HCT116 (cell line): Measurements from ENCODE around the gene HSF4. TPM values are rescaled to one million over a fixed set of nuclear protein-coding genes. Genes with fewer than 3 reads are reported as not detected.

ENCODE experiments used
- ATAC-seq: fragments of 200-7000 bp; cut with Tn5 transposase; 2 replicates; pipeline ENCODE4 v1.9.1; 2020; ENCODE audit warnings: mild to moderate bottlenecking, moderate library complexity
- BruUV-seq: library from RNA; stranded (reverse); fragments of 400-500 nt; replicated peaks from 2 replicates; lab custom pipeline; 2021; lab: Mats Ljungman, UMichigan
- CTCF ChIA-PET: fragments of 300-600 bp; sonication (Branson Sonifier 250); formaldehyde crosslinking; loops from one replicate; lab custom pipeline; 2021; ENCODE audit warnings: antibody characterized with exemption; lab: Charles Lee
- POLR2A ChIA-PET: fragments of 300-600, 350-600 bp; sonication (Branson Sonifier 250); formaldehyde crosslinking; loops from one replicate; lab custom pipeline; 2021; ENCODE audit warnings: antibody characterized with exemption; lab: Charles Lee
- RAD21 ChIA-PET, 2 experiments: fragments of 300-600 bp; sonication (Branson Sonifier 250); formaldehyde crosslinking; loops; one replicate each; lab custom pipeline; 2023; ENCODE audit warnings: low total read pairs in 2 of 2; ENCODE audit not compliant: uncharacterized antibody in 2 of 2, unreplicated experiment in 2 of 2, low non-redundant PET in 1 of 2; lab: Charles Lee
- DNase-seq: peaks from one replicate; pipeline ENCODE4 v3.0.0-alpha.2; 2010; ENCODE audit warnings: low read depth, low spot score
- H2AFZ ChIP-seq: fragments of 200-600 bp; shearing (Covaris generic), sonication (generic); 2 replicates; pipeline ENCODE4 v1.6.1; 2017; ENCODE audit warnings: low read depth, mixed run types, mixed read lengths, antibody characterized with exemption, low read length; ENCODE audit not compliant: poor library complexity, severe bottlenecking
- H3K27ac ChIP-seq: 2 replicates; pipeline ENCODE4 v1.5.1; 2012; ENCODE audit warnings: low read depth, low read length
- H3K27me3 ChIP-seq: fragments of 200-600 bp; sonication (generic); 2 replicates; pipeline ENCODE4 v1.6.1; 2016; ENCODE audit warnings: mixed run types, low read length, mixed read lengths; ENCODE audit not compliant: insufficient read depth
- H3K36me3 ChIP-seq, 2 experiments: fragments of 200-500 bp in 1 of 2; fragments of 200-600 bp in 1 of 2; sonication (Bioruptor generic) in 1 of 2; sonication (generic) in 1 of 2; 2 replicates each; pipeline versions ENCODE4 v1.5.1 to v1.6.1; 2014 to 2016; ENCODE audit warnings: low read length in 2 of 2, inconsistent platforms in 1 of 2, mixed read lengths in 1 of 2, mixed run types in 1 of 2; ENCODE audit not compliant: insufficient read depth in 2 of 2, control insufficient read depth in 1 of 2
- H3K4me1 ChIP-seq, 2 experiments: fragments of 200-600 bp in 1 of 2; sonication (generic) in 1 of 2; 2 replicates each; pipeline versions ENCODE4 v1.5.1 to v1.6.1; 2012 to 2017; ENCODE audit warnings: low read length in 2 of 2, inconsistent platforms in 1 of 2, mild to moderate bottlenecking in 1 of 2, mixed read lengths in 1 of 2, mixed run types in 1 of 2, moderate library complexity in 1 of 2; ENCODE audit not compliant: insufficient read depth in 2 of 2, control insufficient read depth in 1 of 2
- H3K4me2 ChIP-seq: fragments of 200-600 bp; sonication (generic); 2 replicates; pipeline ENCODE4 v1.6.1; 2017; ENCODE audit warnings: mixed run types, low read length, mixed read lengths
- H3K4me3 ChIP-seq, 2 experiments: fragments of 200-600 bp in 1 of 2; sonication (generic) in 1 of 2; replicated peaks in 1 of 2; 2 replicates each; pipeline ENCODE4 v1.5.1; 2011 to 2016; ENCODE audit warnings: low read length in 2 of 2, control low read depth in 1 of 2, low read depth in 1 of 2, mild to moderate bottlenecking in 1 of 2, mixed read lengths in 1 of 2, mixed run types in 1 of 2
- H3K79me2 ChIP-seq: fragments of 200-600 bp; sonication (generic); 2 replicates; pipeline ENCODE4 v1.6.1; 2017; ENCODE audit warnings: mild to moderate bottlenecking, mixed run types, low read length, moderate library complexity, mixed read lengths; ENCODE audit not compliant: insufficient read depth
- H3K9ac ChIP-seq: fragments of 200-600 bp; sonication (generic); 2 replicates; pipeline ENCODE4 v1.6.1; 2016; ENCODE audit warnings: low read length, mixed read lengths
- H3K9me2 ChIP-seq: fragments of 200-600 bp; sonication (generic), shearing (Covaris generic); 2 replicates; pipeline ENCODE4 v1.6.1; 2017; ENCODE audit warnings: mixed run types, mild to moderate bottlenecking, moderate library complexity; ENCODE audit not compliant: insufficient read depth
- H3K9me3 ChIP-seq, 2 experiments: fragments of 200-500 bp in 1 of 2; fragments of 200-600 bp in 1 of 2; sonication (Bioruptor generic) in 1 of 2; sonication (generic) in 1 of 2; 2 replicates each; pipeline ENCODE4 v1.6.1; 2014 to 2017; ENCODE audit warnings: low read length in 2 of 2, mixed read lengths in 2 of 2, inconsistent platforms in 1 of 2, low read depth in 1 of 2, mild to moderate bottlenecking in 1 of 2, mixed run types in 1 of 2, moderate library complexity in 1 of 2; ENCODE audit not compliant: control insufficient read depth in 1 of 2, insufficient read depth in 1 of 2
- H4K20me1 ChIP-seq: fragments of 200-600 bp; sonication (generic), shearing (Covaris generic); 2 replicates; pipeline ENCODE4 v1.6.1; 2017; ENCODE audit warnings: mixed run types, mild to moderate bottlenecking, moderate library complexity; ENCODE audit not compliant: insufficient read depth
- ATF3 ChIP-seq: IDR thresholded peaks from 2 replicates; pipeline ENCODE4 v1.6.1; 2012
- CBX3 ChIP-seq: IDR thresholded peaks from 2 replicates; pipeline ENCODE4 v1.6.1; 2012; ENCODE audit warnings: low read depth
- CEBPB ChIP-seq: IDR thresholded peaks from 2 replicates; pipeline ENCODE4 v1.6.1; 2012; ENCODE audit warnings: low read depth
- ELF1 ChIP-seq: IDR thresholded peaks from 2 replicates; pipeline ENCODE4 v1.6.1; 2012; ENCODE audit warnings: low read depth, borderline replicate concordance
- EZH2 ChIP-seq: fragments of 200-600 bp; sonication (generic); IDR thresholded peaks from 2 replicates; pipeline ENCODE4 v1.6.1; 2017; ENCODE audit warnings: antibody characterized with exemption, mixed run types
- JUND ChIP-seq: IDR thresholded peaks from 2 replicates; pipeline ENCODE4 v1.6.1; 2012
- MAX ChIP-seq: IDR thresholded peaks from 2 replicates; pipeline ENCODE4 v1.6.1; 2012
- POLR2A ChIP-seq: IDR thresholded peaks from 2 replicates; pipeline ENCODE4 v1.7.0; 2011; ENCODE audit warnings: borderline replicate concordance; ENCODE audit not compliant: insufficient read depth, insufficient read length; ENCODE audit errors: extremely low read depth
- SP1 ChIP-seq: IDR thresholded peaks from 2 replicates; pipeline ENCODE4 v1.6.1; 2012; ENCODE audit warnings: low read depth
- SRF ChIP-seq: IDR thresholded peaks from 2 replicates; pipeline ENCODE4 v1.6.1; 2012; ENCODE audit warnings: low read depth
- TCF7L2 ChIP-seq: IDR thresholded peaks from 2 replicates; pipeline ENCODE4 v1.7.0; 2011; ENCODE audit warnings: borderline replicate concordance, inconsistent platforms; ENCODE audit not compliant: insufficient read depth, insufficient read length; ENCODE audit errors: extremely low read depth
- ZFX ChIP-seq: fragments of 450-650 bp; IDR thresholded peaks from 2 replicates; pipeline ENCODE4 v1.6.1; 2017
- intact Hi-C: fragments of 100-400 bp; cut with micrococcal nuclease; formaldehyde crosslinking; loops from 2 replicates; pipeline ENCODE4 v1.10.0; 2022
- total RNA-seq: library from RNA; stranded (reverse); gene quantifications from one replicate; pipeline ENCODE4 v1.2.1, GENCODE V29; 2021; ENCODE audit not compliant: unreplicated experiment
- TF ChIP-seq, protein P1 (sequence below): IDR thresholded peaks from 2 replicates; pipeline ENCODE4 v1.6.1; 2012; ENCODE audit warnings: low read depth
- TF ChIP-seq, protein P2 (sequence below), 3 experiments: fragments of 200-600 bp in 1 of 3; sonication (generic) in 1 of 3; IDR thresholded peaks in 2 of 3; conservative IDR thresholded peaks in 1 of 3; 2 replicates each; pipeline ENCODE4 v1.5.1; 2012 to 2017; ENCODE audit warnings: low read depth in 2 of 3, low read length in 2 of 3, antibody characterized with exemption in 1 of 3, borderline replicate concordance in 1 of 3, control low read depth in 1 of 3, mild to moderate bottlenecking in 1 of 3, mixed read lengths in 1 of 3, mixed run types in 1 of 3, moderate library complexity in 1 of 3; ENCODE audit not compliant: insufficient read depth in 1 of 3

HSF4 gene
- total RNA-seq, 1 experiment from 2014 or later, result 46.6 TPM

- intact Hi-C loops, result no loop called here
- no peak overlapping the region for H3K27ac ChIP-seq
- H2AFZ ChIP-seq, result no peak overlapping the region
- no peak for TF ChIP-seq SP1
- no peak for TF ChIP-seq ZFX
- TF ChIP-seq, protein P1, sequence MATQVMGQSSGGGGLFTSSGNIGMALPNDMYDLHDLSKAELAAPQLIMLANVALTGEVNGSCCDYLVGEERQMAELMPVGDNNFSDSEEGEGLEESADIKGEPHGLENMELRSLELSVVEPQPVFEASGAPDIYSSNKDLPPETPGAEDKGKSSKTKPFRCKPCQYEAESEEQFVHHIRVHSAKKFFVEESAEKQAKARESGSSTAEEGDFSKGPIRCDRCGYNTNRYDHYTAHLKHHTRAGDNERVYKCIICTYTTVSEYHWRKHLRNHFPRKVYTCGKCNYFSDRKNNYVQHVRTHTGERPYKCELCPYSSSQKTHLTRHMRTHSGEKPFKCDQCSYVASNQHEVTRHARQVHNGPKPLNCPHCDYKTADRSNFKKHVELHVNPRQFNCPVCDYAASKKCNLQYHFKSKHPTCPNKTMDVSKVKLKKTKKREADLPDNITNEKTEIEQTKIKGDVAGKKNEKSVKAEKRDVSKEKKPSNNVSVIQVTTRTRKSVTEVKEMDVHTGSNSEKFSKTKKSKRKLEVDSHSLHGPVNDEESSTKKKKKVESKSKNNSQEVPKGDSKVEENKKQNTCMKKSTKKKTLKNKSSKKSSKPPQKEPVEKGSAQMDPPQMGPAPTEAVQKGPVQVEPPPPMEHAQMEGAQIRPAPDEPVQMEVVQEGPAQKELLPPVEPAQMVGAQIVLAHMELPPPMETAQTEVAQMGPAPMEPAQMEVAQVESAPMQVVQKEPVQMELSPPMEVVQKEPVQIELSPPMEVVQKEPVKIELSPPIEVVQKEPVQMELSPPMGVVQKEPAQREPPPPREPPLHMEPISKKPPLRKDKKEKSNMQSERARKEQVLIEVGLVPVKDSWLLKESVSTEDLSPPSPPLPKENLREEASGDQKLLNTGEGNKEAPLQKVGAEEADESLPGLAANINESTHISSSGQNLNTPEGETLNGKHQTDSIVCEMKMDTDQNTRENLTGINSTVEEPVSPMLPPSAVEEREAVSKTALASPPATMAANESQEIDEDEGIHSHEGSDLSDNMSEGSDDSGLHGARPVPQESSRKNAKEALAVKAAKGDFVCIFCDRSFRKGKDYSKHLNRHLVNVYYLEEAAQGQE, result no peak
- no peak for TF ChIP-seq ELF1
- TF ChIP-seq ATF3, result no peak
- TF ChIP-seq CBX3, result no peak
- no peak for TF ChIP-seq SRF
- TF ChIP-seq CEBPB, result no peak
- TF ChIP-seq POLR2A, result no peak
- TF ChIP-seq, protein P2, sequence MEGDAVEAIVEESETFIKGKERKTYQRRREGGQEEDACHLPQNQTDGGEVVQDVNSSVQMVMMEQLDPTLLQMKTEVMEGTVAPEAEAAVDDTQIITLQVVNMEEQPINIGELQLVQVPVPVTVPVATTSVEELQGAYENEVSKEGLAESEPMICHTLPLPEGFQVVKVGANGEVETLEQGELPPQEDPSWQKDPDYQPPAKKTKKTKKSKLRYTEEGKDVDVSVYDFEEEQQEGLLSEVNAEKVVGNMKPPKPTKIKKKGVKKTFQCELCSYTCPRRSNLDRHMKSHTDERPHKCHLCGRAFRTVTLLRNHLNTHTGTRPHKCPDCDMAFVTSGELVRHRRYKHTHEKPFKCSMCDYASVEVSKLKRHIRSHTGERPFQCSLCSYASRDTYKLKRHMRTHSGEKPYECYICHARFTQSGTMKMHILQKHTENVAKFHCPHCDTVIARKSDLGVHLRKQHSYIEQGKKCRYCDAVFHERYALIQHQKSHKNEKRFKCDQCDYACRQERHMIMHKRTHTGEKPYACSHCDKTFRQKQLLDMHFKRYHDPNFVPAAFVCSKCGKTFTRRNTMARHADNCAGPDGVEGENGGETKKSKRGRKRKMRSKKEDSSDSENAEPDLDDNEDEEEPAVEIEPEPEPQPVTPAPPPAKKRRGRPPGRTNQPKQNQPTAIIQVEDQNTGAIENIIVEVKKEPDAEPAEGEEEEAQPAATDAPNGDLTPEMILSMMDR (IDR thresholded peaks at IDR 0.05 in 2 of 3, conservative IDR thresholded peaks at IDR 0.05 in 1 of 3; ENCODE audit: borderline replicate concordance in 1 of 3, insufficient read depth in 1 of 3, low read depth in 2 of 3, low read length in 2 of 3), result no peak
- TF ChIP-seq JUND, result no peak
- no peak for TF ChIP-seq EZH2
- TF ChIP-seq MAX, result no peak
- TF ChIP-seq TCF7L2, result no peak
- ChIA-PET POLR2A (no interaction called here), CTCF (interaction anchor here (0.9 kb wide), 1 partner anchor 10 kb away, joined by 5 read pairs; no protein-coding TSS in a partner anchor), RAD21 (no interaction called here)
- H4K20me1 ChIP-seq, result no peaks in the 10 kb centered on the region
- no peaks in the 10 kb centered on the region for H3K9me3 ChIP-seq
- DNase-seq (no peak), ATAC-seq (no peak)
- BruUV-seq, result no TSS peak
- H3K36me3 ChIP-seq, result peaks cover 0 to 8% of the 10 kb centered on the region in 2 experiments; a peak in 2 of 4 replicates
- H3K4me3 ChIP-seq, result no peak overlapping the region
- no peak overlapping the region for H3K9ac ChIP-seq
- peaks cover 16 to 41% of the 10 kb centered on the region in 2 experiments; a peak in 3 of 4 replicates for H3K4me1 ChIP-seq
- H3K27me3 ChIP-seq, result no peaks in the 10 kb centered on the region
- no peak overlapping the region for H3K4me2 ChIP-seq
- no peaks in the 10 kb centered on the region for H3K9me2 ChIP-seq
- H3K79me2 ChIP-seq, result peaks cover 22% of the 10 kb centered on the region
Measured at GRCh38 chr16:67188798-67189197, 24.3 kb downstream of the HSF4 start.
